Brain microvascular endothelial cell (primary cell): ENCODE data around the gene CTNS.

Source experiments
- DNase-seq: peaks from one replicate; pipeline ENCODE4 v3.0.0-alpha.2; 2020
- H3K27ac ChIP-seq: fragments of 250-450 bp; sonication (Bioruptor Pico); 2 replicates; pipeline ENCODE4 v1.5.1; 2020; ENCODE audit warnings: mild to moderate bottlenecking, moderate library complexity
- H3K27me3 ChIP-seq: fragments of 250-450 bp; sonication (Bioruptor Pico); replicated peaks from 2 replicates; pipeline ENCODE4 v1.5.1; 2020; ENCODE audit warnings: mild to moderate bottlenecking
- H3K36me3 ChIP-seq: fragments of 250-450 bp; sonication (Bioruptor Pico); replicated peaks from 2 replicates; pipeline ENCODE4 v1.5.1; 2020; ENCODE audit warnings: mild to moderate bottlenecking
- H3K4me3 ChIP-seq: 2 replicates; pipeline ENCODE4 v1.5.1; 2011; ENCODE audit warnings: low read depth, mild to moderate bottlenecking, control low read depth, low read length, moderate library complexity
- in situ Hi-C: cut with HindIII; loops from 2 replicates; pipeline ENCODE4 v1.10.0; 2017; ENCODE audit warnings: low sequenced_read_pairs, low pct_ligation_motif_present
- TF ChIP-seq, protein P1 (sequence below): IDR thresholded peaks from 2 replicates; pipeline ENCODE4 v1.5.1; 2011; ENCODE audit warnings: low read depth, mild to moderate bottlenecking, moderate library complexity, low read length, control low read depth, inconsistent platforms; ENCODE audit errors: missing control alignments

The CTNS gene

DNA sequence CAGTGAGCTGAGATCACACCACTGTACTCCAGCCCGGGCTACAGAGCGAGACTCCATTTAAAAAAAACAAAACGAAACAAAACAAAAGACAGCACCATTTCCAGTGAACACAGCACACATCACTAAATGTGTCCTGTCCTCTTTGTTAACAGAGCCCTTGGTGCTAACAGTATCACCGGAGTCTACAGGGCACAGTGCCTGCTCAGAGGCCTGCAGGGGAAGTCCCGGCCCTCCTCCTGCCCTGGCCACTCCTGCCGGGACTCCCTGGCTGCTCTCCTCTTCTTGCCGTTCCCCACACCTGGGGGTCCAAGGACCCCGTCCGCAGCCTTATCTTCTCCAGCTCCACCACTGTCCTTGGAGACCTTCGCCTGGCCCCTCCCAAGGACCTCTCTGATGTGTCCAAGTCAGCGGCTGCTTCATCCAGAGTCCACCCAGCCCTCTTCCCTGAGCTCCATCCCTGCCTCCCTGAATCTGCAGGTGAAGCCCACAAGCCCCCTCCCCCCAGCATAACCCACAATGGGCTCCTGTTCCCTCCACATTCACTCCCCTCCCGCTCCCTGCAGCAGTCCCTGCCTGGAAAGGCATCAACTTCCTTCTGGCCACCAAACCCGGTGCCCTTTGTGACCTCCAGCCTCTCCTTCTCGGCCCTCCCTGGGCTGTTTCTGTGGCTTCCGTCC lies 35.9 kb upstream of the CTNS start:
- in situ Hi-C loops = no loop called here
- no peaks in the 10 kb centered on the region for H3K27me3 ChIP-seq
- TF ChIP-seq, protein P1, sequence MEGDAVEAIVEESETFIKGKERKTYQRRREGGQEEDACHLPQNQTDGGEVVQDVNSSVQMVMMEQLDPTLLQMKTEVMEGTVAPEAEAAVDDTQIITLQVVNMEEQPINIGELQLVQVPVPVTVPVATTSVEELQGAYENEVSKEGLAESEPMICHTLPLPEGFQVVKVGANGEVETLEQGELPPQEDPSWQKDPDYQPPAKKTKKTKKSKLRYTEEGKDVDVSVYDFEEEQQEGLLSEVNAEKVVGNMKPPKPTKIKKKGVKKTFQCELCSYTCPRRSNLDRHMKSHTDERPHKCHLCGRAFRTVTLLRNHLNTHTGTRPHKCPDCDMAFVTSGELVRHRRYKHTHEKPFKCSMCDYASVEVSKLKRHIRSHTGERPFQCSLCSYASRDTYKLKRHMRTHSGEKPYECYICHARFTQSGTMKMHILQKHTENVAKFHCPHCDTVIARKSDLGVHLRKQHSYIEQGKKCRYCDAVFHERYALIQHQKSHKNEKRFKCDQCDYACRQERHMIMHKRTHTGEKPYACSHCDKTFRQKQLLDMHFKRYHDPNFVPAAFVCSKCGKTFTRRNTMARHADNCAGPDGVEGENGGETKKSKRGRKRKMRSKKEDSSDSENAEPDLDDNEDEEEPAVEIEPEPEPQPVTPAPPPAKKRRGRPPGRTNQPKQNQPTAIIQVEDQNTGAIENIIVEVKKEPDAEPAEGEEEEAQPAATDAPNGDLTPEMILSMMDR = no peak

DNA sequence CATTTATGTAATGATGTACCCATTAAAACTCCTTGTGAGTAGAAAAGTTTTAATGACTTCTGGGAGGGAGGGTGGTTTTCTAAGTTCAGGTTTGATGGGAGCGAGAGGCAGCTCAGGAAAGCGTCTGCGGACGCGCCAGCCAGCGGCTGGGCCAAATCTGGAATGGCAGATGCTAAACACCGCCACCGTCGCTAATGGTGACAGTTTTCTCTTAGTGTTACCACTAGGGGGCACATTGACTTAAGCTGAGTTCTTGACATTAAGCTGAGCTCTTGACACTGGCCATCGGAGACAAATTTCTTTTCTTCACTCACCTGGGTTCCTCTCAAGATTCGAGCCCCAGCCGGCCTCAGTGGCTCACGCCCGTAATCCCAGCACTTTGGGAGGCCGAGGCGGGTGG lies 34.1 kb upstream of the CTNS start:
- Histone ChIP-seq H3K27me3 (no peaks in the 10 kb centered on the region), H3K36me3 (peaks cover 2% of the 10 kb centered on the region), H3K27ac (no peak overlapping the region), H3K4me3 (no peak overlapping the region)
- DNase-seq = no peak
- in situ Hi-C loops = no loop called here
- TF ChIP-seq, protein P1 = peak; percentile 57

More for the DNA sequence above, 35.9 kb upstream of the CTNS start:
- no peak overlapping the region for H3K27ac ChIP-seq
- no peak for DNase-seq
- no peaks in the 10 kb centered on the region for H3K36me3 ChIP-seq
- H3K4me3 ChIP-seq = no peak overlapping the region

DNA sequence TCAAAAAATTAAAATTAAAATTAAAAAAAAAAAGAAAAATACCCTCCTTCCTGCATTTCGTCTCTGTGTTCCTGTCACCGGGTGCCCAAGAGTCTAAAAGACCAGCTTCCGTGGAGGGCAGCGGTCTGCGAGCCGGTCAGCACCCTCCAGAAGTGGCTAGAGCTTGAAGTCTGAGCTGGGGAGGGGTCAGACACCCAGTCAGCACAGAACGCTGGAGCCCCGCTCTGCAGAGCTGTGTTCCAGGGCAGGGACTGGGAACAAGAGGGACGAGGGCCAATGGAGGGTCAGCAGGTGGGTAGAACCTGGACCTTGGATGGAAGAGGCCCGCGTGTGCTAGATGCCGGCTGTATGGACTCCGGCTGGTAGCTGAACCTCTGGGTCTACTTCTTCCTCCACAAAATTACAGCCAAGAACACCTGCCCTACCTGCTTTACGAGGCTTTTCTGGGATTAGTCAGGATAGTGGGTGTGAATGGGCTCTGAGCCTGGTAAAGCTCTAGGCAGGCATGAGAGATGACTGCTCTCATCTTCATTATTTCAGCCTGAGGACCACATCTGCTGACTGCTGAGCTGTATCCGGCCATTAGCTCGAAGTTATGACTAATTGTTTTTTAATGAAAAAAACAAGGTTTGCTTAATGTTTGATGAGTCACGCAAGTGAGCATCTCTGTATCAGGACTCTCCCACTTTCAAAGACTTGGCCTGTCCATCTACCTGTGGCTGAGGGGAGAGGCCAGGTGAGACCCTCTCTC lies 33.3 kb upstream of the CTNS start:
- Histone ChIP-seq H3K27ac (no peak overlapping the region), H3K36me3 (peaks cover 2% of the 10 kb centered on the region), H3K4me3 (no peak overlapping the region), H3K27me3 (no peaks in the 10 kb centered on the region)
- in situ Hi-C loops = no loop called here
- TF ChIP-seq, protein P1 = no peak
- DNase-seq = peak; percentile 38

DNA sequence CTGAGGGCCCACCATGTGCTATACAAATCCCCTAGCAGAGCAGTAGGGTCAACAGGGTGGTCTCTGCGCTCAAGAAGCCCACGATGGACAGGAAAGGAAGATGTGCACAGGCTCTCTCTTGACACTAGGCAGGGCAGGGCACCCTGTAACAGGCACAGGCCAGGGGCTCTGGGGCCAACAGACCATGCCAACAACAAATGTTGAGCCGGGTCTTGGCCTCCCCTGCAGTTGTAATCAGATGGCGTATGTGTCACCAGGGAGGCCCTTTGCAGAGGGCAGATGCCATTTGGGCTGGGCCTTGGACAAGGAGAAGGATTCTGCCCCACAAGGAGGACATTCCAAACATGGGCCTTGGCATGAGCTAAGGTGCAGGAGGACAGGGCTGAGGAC lies 32.7 kb upstream of the CTNS start:
- Histone ChIP-seq H3K27me3 (no peaks in the 10 kb centered on the region), H3K4me3 (no peak overlapping the region), H3K27ac (no peak overlapping the region), H3K36me3 (peaks cover 3% of the 10 kb centered on the region)
- TF ChIP-seq, protein P1 = no peak
- in situ Hi-C loops = no loop called here
- DNase-seq = no peak

DNA sequence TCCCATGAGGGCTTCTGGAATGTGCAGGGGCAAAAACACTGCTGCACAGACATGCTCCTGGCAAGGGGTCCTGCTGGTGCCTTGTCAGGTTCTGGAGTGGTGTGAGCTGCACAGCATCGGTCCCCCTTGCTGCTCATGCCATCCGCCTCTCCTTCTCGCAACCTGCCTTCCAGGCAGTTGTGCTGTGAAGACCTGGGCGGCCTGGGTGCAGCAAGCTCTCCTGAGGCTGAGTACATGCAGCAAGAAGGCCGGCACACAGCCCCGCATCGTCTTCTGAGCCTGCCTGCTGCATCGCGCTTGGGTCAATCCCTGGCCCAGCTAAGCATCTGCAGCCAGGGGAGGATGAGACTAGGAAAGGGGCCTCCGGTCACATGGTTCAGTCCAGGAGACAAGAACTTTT lies 26.9 kb upstream of the CTNS start:
- no peak overlapping the region for H3K27ac ChIP-seq
- in situ Hi-C loops = no loop called here
- TF ChIP-seq, protein P1 = no peak
- H3K27me3 ChIP-seq = no peaks in the 10 kb centered on the region
- no peak for DNase-seq
- H3K36me3 ChIP-seq = peaks cover 25% of the 10 kb centered on the region
- no peak overlapping the region for H3K4me3 ChIP-seq

DNA sequence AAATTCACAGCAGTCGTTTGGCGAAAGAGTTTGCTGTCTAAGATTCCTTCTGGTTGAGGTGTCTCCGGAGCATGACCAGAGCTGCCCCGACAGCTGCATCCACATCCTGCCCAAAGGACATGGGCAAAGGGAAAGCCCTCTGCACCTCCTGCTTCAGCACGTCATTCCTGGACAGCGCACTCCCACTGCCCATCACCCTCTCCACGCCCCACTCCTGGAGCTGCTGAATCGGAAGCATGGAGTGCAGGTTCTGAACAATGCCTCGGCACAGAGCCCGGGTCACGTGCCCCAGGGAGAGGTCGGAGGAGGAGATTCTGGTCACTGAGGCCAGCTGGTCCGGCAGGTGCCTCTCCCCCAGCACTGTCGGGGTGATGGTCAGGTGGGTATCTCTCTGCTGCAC lies 26.0 kb upstream of the CTNS start:
- no peak overlapping the region for H3K4me3 ChIP-seq
- TF ChIP-seq, protein P1 = no peak
- no peak for DNase-seq
- no peaks in the 10 kb centered on the region for H3K27me3 ChIP-seq
- H3K27ac ChIP-seq = no peak overlapping the region
- H3K36me3 ChIP-seq = peaks cover 27% of the 10 kb centered on the region
- in situ Hi-C loops = no loop called here
